Ureter (tissue), 1 donor: ENCODE data around the gene BLVRB. TPM values are rescaled to one million over a fixed set of nuclear protein-coding genes. Genes with fewer than 3 reads are reported as not detected.
"Not testable (repeated sequence)": the region's sequence is repeated elsewhere in the genome, so short reads cannot be mapped to it uniquely, and the experiment has no call there.

Experiments
- DNase-seq: peaks from one replicate; pipeline ENCODE4 v3.0.0-alpha.2; 2020; ENCODE audit warnings: low spot score
- total RNA-seq: library from RNA; stranded (reverse); gene quantifications from one replicate; pipeline ENCODE4 v1.2.4, GENCODE V29; 2023
- donor health status: DM: yes; HTN: yes; CAD: no.

BLVRB gene
- total RNA-seq, 1 donor from 2014 or later: 62.6 TPM

GRCh38 chr19:40422748-40423566, 42.6 kb downstream of the BLVRB start:
- no peak for DNase-seq

DNA sequence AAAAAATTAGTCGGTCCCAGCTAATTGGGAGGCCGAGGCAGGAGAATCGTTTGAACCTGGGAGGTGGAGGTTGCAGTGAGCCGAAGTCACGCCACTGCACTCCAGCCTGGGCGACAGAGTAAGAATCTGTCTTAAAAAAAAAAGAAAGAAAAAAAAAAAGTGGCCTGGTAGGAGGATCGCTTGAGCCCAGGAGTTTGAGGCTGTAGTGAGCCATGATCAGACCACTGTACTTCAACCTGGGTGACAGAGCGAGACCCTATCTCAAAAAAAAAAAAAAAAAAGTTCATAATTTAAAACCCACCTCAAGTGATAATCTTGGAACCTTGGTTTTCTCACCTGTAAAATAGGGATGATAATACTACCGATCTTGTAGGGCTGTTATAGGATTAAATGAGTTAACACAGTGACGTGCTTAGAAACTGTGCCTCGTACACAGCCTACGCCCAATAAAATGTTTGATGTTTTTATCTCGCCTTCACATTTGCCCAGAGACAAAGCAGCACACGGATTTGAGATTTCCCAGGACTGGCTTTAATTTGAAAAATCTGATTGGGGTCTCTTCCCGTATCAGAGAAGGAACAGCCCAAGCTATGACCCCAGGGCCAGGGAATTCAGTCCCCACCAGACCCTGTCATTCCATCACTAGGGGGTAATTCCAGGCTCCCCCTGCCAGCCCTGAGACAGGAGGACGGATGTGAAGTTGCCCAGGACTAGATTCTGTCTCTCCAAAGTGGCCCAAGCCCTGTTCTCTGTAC, 43.4 kb downstream of the BLVRB start:
- no peak for DNase-seq

DNA sequence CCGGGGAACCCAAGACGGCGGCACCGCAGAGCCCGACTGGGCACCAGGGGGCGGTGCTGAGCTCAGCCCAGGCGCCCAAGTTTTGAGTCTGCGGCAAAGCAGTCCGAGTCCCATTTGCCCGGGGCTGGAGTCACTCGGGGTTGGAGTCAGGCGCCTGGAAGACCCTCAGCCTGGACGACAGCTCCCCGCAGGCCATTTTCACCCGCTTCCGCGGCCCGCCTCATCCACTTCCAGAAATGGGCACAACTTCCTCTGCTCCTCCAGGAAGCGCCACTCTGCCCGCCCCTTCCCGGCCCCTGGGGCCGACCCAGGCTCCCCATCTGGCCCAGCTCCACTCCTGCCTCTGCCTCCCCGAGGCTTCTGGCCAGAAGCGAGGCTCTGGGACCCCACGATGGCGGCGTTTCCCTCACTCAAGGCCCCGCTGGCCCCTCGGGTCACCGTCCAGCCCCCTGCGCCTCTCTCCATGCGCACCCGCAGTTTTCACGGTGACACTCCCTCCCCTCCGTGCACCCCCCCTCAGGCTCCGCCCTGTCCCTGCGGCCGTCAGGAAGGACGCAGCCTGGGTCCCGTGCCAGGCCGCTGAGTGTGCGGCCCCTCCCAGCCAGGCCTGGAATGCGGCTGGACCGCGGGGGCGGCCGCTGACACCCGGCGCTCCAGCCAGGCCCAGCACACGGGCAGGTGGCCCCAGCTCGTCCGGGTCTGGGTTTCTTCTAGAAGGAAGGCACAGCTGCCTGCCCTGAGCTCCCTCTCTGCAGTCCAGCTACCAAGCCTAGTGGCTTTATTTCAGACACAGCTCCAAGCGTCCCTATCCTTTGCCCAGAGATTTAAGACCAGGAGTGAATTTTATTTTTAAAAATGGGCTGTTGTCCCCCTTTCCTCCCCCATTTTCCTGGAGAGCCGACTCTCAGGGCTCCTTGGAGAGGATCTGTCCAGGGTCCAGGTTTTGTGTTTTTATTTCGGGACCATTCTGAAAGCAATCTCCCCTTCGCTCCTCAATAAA, 44.5 kb downstream of the BLVRB start:
- peak; percentile 95 for DNase-seq

DNA sequence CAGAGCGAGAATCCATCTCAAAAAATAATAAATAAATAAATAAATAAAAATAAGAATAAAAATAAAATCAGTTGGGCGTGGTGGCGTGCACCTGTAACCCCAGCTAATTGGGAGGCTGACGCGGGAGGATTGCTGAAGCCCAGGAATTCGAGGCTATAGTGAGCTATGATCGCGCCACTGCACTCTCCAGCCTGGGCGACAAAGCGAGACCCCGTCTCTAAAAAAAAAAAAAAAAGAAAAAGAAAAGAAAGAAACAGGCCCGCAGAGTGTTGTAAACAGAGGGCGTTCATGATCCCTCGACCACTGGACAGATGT, 45.1 kb downstream of the BLVRB start:
- DNase-seq: no peak

GRCh38 chr19:40419780-40420179, 45.8 kb downstream of the BLVRB start:
- no peak for DNase-seq

DNA sequence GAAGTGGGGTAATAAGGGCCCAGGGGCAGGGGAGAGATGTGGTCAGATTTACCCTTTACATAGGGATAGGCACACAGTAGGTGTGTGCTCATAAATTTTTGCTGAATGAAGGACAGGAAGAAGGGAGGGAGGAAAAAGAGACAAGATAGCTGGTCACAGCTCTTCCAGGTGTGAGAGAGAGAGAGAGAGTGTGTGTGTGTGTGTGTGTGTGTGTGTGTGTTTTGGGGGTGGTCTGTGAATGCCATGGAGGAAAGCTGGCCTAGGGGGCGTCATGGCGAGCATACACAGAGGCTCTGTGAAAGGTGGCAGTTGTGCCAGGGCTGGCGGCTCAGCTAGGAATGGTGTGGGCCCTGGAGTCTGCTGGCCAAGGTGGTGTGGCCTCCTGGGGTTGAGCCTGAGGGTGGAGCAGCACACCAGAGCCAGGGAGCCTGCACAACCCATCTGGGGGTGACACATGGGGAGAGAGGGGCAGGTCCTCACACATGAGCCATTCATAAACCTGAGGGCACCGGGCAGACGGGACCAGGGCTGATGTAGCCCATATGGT, 46.4 kb downstream of the BLVRB start:
- DNase-seq: no peak

- DNase-seq: no peak
Measured at GRCh38 chr19:40418040-40418439, 47.5 kb downstream of the BLVRB start.

- DNase-seq: no peak
Measured at GRCh38 chr19:40417643-40417981, 47.9 kb downstream of the BLVRB start.

- no peak for DNase-seq
Measured at GRCh38 chr19:40416918-40417642, 48.5 kb downstream of the BLVRB start.

DNA sequence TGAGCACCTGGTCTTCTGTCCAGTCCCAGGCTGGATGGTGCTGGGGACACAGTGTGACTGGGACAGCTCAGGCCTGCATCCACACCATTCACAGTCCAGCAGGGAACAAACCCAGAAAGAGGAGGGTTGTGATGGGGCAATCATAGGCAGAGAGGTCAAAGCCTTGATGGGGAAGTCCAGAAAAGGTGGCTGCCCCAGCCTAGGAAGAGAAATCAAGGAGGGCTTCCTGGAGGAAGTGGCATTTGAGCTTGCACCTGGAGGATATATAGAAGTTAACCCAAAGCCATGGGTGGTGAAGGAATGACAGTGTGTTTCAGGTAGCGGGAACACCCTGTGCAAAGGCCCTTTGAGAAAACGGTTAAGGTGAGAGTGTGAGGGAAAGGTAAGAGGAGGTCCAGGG, 49.8 kb downstream of the BLVRB start:
- DNase-seq: no peak

DNA sequence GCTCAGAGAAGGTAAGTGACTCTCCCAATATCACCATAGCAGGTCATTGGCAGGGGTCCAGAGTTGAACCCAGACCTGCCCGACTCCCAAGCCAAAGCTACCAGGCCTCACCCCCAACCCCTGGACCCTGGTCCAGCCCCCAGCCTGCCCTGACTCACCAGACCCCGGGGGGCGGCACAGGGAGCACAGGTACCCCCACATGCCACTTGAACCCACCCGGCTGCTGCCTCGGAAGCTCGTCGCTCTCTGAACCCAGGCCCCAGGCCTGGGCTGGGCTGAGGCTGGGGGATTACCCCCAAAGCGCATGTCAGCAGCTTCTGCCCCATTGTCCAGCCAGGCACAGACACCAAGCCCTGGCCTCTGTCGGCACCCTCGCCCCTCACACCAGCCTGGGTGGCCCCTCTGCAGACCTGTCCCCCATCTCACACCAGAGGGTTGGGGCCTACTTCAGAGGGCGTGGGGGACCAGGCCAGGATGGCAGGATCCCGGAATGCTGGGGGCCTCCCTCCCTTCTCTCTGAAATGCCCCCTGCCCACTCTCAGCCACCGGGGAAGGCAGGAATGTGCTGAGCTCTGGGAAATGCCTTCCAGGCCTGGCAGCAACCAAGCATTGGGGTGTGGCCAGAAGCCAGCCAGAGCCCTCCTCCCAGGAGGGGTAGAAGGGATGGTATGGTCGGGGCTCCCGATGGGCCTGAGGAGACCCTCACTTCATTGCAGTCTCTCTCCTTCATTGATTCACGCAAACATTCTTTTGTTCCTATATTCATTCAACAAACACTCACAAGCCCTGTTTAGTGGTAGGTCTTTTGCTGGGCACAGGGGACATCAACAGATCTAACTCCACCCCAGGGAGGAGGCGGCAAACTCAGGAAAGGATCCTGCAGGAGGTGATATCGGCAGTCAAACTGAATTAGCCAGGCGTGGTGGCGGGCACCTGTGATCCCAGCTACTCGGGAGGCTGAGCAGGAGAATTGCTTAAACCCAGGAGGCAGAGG, 50.7 kb downstream of the BLVRB start:
- no peak for DNase-seq

DNA sequence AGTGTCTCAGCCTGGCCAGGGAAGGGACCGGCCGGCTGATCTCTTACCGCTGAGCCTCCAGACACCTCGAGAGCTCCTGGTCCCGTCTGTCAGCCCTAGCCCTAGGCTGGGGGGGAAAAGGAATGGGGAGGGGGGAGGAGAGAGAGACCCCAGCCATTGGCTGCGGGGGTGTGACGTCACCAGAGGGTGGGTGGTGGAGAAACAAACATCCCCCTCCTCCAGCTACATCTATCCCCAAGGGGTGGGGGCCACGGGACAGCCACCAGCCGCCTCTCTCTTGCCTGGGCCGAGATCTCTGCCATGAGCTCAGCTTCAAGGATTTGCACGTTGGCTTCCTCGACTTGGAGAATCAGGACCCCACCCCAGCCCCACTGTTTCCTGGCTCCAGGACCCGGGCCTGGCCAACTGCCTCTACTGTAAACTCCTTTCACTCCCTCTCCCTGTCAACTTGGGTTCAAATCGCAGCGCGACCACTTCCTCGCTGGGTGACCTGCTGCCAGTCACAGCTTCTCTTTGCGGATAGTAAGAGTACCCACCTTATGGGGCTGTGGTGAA, 52.2 kb downstream of the BLVRB start, which contains the start of gene PRX:
TSS of gene PRX (minus strand) at position 88 of the 555 bp plus-strand sequence. CDS start 5,446 bp downstream, outside the sequence.
- DNase-seq: no peak

GRCh38 chr19:40412866-40413265, 52.7 kb downstream of the BLVRB start:
- no peak for DNase-seq

DNA sequence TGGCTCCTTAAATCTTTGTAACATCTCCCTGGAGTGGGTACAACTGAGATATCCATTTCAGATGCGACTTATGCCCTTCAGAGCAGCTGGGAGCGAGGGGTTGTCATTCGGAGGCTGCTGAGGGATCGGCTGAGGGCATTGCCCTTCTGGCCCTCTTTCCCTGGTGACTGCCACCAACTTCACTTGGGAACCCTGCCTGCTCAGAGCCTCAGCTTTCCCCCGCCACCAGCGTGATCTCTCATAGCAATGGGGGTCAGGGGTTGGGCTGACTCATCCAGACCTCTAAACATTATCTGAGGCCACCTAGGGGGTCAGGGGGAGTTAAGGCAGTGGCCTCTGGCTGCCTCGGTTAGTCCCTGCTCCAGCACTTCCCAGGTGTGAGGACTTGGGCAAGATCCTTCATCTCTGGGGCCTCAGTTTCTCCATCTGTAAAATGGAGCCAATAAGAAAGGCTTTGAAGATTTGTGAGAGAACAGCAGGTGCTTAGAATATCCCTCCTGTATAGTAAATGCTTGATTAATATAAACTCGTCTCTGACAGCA, 53.5 kb downstream of the BLVRB start:
- no peak for DNase-seq

DNA sequence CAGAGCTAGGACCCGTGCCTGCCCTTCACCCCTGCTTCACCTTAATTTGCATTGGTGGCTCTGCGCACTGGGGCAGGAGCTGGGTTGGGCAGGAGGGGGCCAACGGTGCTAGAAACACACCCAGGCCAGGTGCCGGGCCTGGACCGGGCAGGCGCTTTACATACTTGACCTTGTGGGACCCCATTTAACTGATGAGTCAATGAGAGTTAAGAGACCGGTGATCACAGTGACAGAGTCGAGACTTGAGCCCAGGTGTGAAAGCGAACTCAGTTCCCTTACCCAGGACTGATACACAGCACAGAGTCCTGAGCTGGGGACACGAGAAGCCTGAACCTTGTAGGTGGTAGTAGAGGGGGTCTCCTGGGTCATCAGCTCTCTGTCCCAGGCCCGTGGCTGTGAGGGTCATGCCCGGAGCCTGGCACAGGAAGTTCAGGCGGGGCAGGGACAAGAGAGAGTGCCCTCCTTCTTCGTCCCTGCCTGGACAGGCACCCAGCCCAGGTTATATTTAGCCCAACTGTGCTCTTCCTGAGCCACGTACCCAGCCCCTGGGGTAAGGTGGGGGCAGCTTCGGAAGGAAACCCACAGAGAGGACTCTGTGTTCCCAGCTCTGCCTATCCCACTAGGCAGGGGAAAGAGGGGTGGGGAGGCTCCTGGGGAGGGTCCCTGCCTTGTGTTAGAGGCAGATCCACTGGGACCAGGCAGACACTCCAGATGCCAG, 54.3 kb downstream of the BLVRB start:
- DNase-seq: no peak

- no peak for DNase-seq
Measured at GRCh38 chr19:40410030-40410389, 55.5 kb downstream of the BLVRB start.

- not testable (repeated sequence) for DNase-seq
Measured at GRCh38 chr19:40408598-40408925, 57.0 kb downstream of the BLVRB start.

- DNase-seq: no peak
Measured at GRCh38 chr19:40407714-40408597, 57.6 kb downstream of the BLVRB start.
